Measurements from ENCODE around the gene CTU2. TPM values are rescaled to one million over a fixed set of nuclear protein-coding genes. Genes with fewer than 3 reads are reported as not detected.

CTU2 gene
- total RNA-seq, 1 donor from 2014 or later, result 20.8 TPM

DNA sequence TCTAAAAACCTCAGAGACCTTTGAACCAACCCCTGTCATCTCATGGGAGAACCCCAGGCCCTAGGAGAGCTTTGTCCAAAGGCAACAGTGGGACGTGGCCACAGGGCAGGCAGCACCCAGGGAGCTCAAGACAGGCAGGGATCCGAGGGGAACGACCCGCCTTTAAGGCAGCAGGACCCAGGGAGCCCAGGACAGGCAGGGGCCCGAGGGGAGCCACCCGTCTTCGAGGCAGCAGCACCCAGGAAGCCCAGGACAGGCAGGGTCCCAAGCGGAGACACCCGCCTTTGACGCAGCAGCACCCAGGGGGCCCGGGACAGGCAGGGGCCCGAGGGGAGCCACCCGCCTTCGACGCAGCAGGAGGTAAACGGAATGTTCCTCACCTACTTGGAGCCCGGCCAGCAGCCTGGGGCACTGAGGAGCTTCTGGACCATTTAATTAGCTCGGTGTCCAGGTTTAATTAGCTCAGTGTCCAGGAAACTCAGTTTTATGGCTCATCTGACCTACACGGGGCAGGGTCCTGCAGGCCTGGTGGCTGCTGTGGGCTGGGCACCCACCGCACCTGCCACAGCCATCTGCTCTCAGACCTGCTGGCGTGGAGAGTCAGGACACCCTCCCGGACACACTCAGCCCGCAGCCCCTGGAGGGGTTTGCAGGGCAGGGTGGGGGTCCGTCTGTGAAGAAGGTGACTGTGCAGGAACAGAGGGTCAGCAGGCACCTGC is 54.3 kb downstream of the CTU2 start:
- DNase-seq (ENCODE audit: low spot score), result no peak
- Mint-ChIP-seq H3K9me3 (ENCODE audit: unreplicated experiment) (no peaks in the 10 kb centered on the region), H3K4me1 (ENCODE audit: unreplicated experiment) (peaks cover 28% of the 10 kb centered on the region), H3K36me3 (ENCODE audit: low read depth, unreplicated experiment) (peaks cover 13% of the 10 kb centered on the region), H3K27ac (ENCODE audit: unreplicated experiment) (no peak overlapping the region), H3K27me3 (ENCODE audit: unreplicated experiment) (peaks cover 2% of the 10 kb centered on the region), H3K4me3 (ENCODE audit: unreplicated experiment) (no peak overlapping the region)
- TF ChIP-seq, protein P1, sequence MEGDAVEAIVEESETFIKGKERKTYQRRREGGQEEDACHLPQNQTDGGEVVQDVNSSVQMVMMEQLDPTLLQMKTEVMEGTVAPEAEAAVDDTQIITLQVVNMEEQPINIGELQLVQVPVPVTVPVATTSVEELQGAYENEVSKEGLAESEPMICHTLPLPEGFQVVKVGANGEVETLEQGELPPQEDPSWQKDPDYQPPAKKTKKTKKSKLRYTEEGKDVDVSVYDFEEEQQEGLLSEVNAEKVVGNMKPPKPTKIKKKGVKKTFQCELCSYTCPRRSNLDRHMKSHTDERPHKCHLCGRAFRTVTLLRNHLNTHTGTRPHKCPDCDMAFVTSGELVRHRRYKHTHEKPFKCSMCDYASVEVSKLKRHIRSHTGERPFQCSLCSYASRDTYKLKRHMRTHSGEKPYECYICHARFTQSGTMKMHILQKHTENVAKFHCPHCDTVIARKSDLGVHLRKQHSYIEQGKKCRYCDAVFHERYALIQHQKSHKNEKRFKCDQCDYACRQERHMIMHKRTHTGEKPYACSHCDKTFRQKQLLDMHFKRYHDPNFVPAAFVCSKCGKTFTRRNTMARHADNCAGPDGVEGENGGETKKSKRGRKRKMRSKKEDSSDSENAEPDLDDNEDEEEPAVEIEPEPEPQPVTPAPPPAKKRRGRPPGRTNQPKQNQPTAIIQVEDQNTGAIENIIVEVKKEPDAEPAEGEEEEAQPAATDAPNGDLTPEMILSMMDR (IDR thresholded peaks at IDR 0.05; ENCODE audit: unreplicated experiment), result no peak

DNA sequence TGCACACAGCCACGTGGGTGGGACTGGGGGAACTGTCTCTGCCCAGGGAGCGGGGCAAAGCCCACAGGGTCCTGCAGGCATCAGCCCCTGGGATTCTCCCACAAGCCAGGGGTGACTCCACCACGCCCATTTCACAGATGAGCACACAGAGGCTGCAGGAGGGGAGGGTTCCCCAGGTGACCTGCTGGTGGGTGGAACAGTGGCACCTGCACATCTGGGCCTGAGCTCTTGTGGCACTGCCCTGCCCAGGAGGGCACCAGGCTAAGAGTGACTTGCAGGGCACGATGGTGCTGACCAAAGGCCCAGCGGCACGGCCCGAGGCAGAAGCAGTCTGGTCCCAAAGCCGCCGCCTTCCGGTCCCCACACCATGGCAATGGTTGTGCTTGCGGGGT is 54.8 kb downstream of the CTU2 start:
- Mint-ChIP-seq H3K4me3 (ENCODE audit: unreplicated experiment) (no peak overlapping the region), H3K9me3 (ENCODE audit: unreplicated experiment) (no peaks in the 10 kb centered on the region), H3K27me3 (ENCODE audit: unreplicated experiment) (peaks cover 2% of the 10 kb centered on the region), H3K4me1 (ENCODE audit: unreplicated experiment) (peaks cover 28% of the 10 kb centered on the region), H3K27ac (ENCODE audit: unreplicated experiment) (no peak overlapping the region), H3K36me3 (ENCODE audit: low read depth, unreplicated experiment) (peaks cover 13% of the 10 kb centered on the region)
- no peak for DNase-seq (ENCODE audit: low spot score)
- TF ChIP-seq, protein P1 (IDR thresholded peaks at IDR 0.05; ENCODE audit: unreplicated experiment), result no peak

DNA sequence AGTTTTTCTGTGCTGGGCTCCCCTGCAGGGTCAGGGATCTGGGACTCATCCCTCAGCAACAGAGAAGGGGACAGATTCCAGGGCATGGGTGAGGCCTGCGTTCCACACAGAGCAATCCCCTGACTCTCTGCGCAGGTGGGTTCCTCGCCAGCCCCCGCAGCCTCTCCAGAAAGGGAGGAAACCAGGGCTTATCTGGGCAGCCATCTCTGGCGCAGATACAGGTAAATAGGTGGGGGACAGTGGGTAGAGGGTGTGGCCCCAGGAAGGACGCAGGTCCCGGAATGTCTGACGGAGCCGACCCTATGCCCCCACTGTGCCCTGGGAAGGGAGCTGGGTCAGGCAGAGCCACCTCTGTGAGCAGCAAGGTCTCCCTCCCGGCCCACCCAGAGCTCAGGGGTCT is 55.5 kb downstream of the CTU2 start:
- peaks cover 29% of the 10 kb centered on the region for H3K4me1 Mint-ChIP-seq (ENCODE audit: unreplicated experiment)
- H3K27me3 Mint-ChIP-seq (ENCODE audit: unreplicated experiment), result peaks cover 3% of the 10 kb centered on the region
- no peak for DNase-seq (ENCODE audit: low spot score)
- H3K9me3 Mint-ChIP-seq (ENCODE audit: unreplicated experiment), result no peaks in the 10 kb centered on the region
- H3K4me3 Mint-ChIP-seq (ENCODE audit: unreplicated experiment), result no peak overlapping the region
- TF ChIP-seq, protein P1 (IDR thresholded peaks at IDR 0.05; ENCODE audit: unreplicated experiment), result no peak
- H3K27ac Mint-ChIP-seq (ENCODE audit: unreplicated experiment), result no peak overlapping the region
- peaks cover 13% of the 10 kb centered on the region for H3K36me3 Mint-ChIP-seq (ENCODE audit: low read depth, unreplicated experiment)

DNA sequence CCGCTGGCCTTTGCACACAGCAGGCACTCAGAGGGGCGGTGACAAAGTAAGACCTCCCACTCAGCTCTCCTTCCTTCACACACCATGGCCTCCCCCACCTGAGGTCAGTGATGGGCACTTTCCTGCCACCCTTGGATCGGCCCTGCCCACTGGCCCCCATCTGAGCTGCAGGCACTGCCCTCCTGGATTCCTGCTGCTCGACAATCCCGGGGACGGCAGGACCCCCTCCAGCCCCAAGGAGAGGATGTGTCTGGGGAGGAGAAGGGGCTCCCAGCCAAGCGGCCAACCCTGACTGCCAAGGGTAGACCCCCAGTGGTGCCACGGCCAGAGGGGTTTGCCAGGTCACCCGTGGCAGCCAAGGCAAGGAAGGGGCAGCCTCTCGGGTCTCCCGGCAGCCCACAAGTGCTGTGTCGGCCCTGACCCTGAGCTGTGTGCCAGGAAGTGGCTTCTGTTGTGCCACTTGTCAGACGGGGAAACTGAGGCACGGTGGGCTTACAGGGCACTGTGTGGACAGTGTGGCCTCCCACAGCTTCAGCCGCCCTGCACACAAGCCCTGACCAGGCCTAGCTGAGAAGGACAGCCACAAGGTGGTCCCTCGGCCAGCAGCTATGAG is 56.1 kb downstream of the CTU2 start:
- Mint-ChIP-seq H3K4me1 (ENCODE audit: unreplicated experiment) (peaks cover 35% of the 10 kb centered on the region), H3K9me3 (ENCODE audit: unreplicated experiment) (no peaks in the 10 kb centered on the region), H3K36me3 (ENCODE audit: low read depth, unreplicated experiment) (peaks cover 13% of the 10 kb centered on the region), H3K27ac (ENCODE audit: unreplicated experiment) (no peak overlapping the region), H3K4me3 (ENCODE audit: unreplicated experiment) (no peak overlapping the region), H3K27me3 (ENCODE audit: unreplicated experiment) (peaks cover 6% of the 10 kb centered on the region)
- no peak for DNase-seq (ENCODE audit: low spot score)
- TF ChIP-seq, protein P1 (IDR thresholded peaks at IDR 0.05; ENCODE audit: unreplicated experiment), result no peak

DNA sequence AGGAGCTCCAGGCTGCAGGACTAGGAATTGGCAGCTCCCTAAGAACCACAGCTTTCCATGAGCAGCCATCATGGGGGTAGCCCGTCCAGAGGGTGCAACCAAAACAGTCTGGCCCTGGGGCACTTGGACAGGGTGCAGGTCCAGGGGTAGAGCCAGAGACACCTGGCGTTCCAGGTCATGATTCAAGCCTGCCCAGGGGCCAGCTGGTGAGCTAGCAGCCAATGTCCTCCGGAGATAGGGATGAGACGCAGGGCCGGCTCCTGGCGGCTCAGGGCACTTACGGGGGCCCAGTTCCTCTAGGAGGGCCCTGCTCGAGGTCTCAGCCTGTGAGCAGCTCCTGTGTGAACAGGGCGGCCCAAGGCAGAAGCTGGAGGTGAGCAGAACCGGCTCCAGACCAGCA is 56.6 kb downstream of the CTU2 start:
- H3K4me1 Mint-ChIP-seq (ENCODE audit: unreplicated experiment), result peaks cover 38% of the 10 kb centered on the region
- H3K27ac Mint-ChIP-seq (ENCODE audit: unreplicated experiment), result no peak overlapping the region

More for the DNA sequence above, 56.6 kb downstream of the CTU2 start:
- H3K36me3 Mint-ChIP-seq (ENCODE audit: low read depth, unreplicated experiment), result peaks cover 13% of the 10 kb centered on the region
- H3K27me3 Mint-ChIP-seq (ENCODE audit: unreplicated experiment), result peaks cover 6% of the 10 kb centered on the region
- H3K4me3 Mint-ChIP-seq (ENCODE audit: unreplicated experiment), result no peak overlapping the region
- no peak for DNase-seq (ENCODE audit: low spot score)
- TF ChIP-seq, protein P1 (IDR thresholded peaks at IDR 0.05; ENCODE audit: unreplicated experiment), result no peak
- no peaks in the 10 kb centered on the region for H3K9me3 Mint-ChIP-seq (ENCODE audit: unreplicated experiment)

Data from endothelial cell (in vitro differentiated cells).